NCI-H1930 (cell line): ENCODE results near the gene BCOR.

Experiments used
- DNase-seq, 2 experiments: peaks; one replicate each; lab custom pipeline; 2025; lab: John Stamatoyannopoulos, UW

BCOR gene

GRCh38 chrX:40084471-40085101, 13.2 kb downstream of the BCOR start:
- no peak for DNase-seq

GRCh38 chrX:40083979-40084359, 13.8 kb downstream of the BCOR start:
- no peak for DNase-seq

GRCh38 chrX:40083120-40083978, 14.4 kb downstream of the BCOR start:
- no peak for DNase-seq

GRCh38 chrX:40082447-40083119, 15.2 kb downstream of the BCOR start:
- no peak for DNase-seq

GRCh38 chrX:40081679-40082068, 16.1 kb downstream of the BCOR start:
- DNase-seq = no peak

- no peak for DNase-seq
Observed at GRCh38 chrX:40080894-40081678, 16.7 kb downstream of the BCOR start.

GRCh38 chrX:40079572-40079971, 18.2 kb downstream of the BCOR start:
- no peak for DNase-seq

GRCh38 chrX:40078489-40079227, 19.1 kb downstream of the BCOR start:
- no peak for DNase-seq

GRCh38 chrX:40077906-40078305, 19.9 kb downstream of the BCOR start:
- DNase-seq = no peak

GRCh38 chrX:40076750-40077575, 20.8 kb downstream of the BCOR start:
- no peak for DNase-seq

- no peak for DNase-seq
Observed at GRCh38 chrX:40074959-40075332, 22.8 kb downstream of the BCOR start.

- DNase-seq = no peak
Observed at GRCh38 chrX:40074080-40074958, 23.4 kb downstream of the BCOR start.

GRCh38 chrX:40073439-40074054, 24.2 kb downstream of the BCOR start:
- no peak for DNase-seq

GRCh38 chrX:40072246-40072645, 25.5 kb downstream of the BCOR start:
- no peak for DNase-seq

GRCh38 chrX:40068048-40068447, 29.7 kb downstream of the BCOR start:
- DNase-seq = no peak

GRCh38 chrX:40066700-40067099, 31.1 kb downstream of the BCOR start:
- DNase-seq = no peak

GRCh38 chrX:40065296-40066046, 32.3 kb downstream of the BCOR start:
- no peak for DNase-seq

- no peak for DNase-seq
Observed at GRCh38 chrX:40064055-40064597, 33.6 kb downstream of the BCOR start.
